ENCODE data around the gene TDRD10. TPM values are rescaled to one million over a fixed set of nuclear protein-coding genes. Genes with fewer than 3 reads are reported as not detected.

The TDRD10 gene
- total and polyA plus RNA-seq, 7 donors = 0.46 to 3.9 (median 1.8) TPM

GRCh38 chr1:154547105-154547732, 45.2 kb downstream of the TDRD10 start:
- Histone ChIP-seq H3K4me1 (peaks cover 0 to 15% (median 6%) of the 10 kb centered on the region in 4 donors), H3K27ac (no peak overlapping the region), H3K4me3 (no peak overlapping the region), H3K9me3 (no peaks in the 10 kb centered on the region), H3K36me3 (peaks cover 24 to 37% (median 34%) of the 10 kb centered on the region in 4 donors), H3K27me3 (peaks cover 0 to 7% (median 0%) of the 10 kb centered on the region in 3 donors)
- intact Hi-C loops (cut with DNase I) = loop anchor here (5.0 kb wide), 1 partner anchor 150 kb away; no protein-coding TSS in a partner anchor
- TF ChIP-seq POLR2A (IDR thresholded peaks at IDR 0.05) (no peak), POLR2AphosphoS5 (IDR thresholded peaks at IDR 0.05) (no peak), EP300 (IDR thresholded peaks at IDR 0.05) (no peak)
- TF ChIP-seq, protein P1, sequence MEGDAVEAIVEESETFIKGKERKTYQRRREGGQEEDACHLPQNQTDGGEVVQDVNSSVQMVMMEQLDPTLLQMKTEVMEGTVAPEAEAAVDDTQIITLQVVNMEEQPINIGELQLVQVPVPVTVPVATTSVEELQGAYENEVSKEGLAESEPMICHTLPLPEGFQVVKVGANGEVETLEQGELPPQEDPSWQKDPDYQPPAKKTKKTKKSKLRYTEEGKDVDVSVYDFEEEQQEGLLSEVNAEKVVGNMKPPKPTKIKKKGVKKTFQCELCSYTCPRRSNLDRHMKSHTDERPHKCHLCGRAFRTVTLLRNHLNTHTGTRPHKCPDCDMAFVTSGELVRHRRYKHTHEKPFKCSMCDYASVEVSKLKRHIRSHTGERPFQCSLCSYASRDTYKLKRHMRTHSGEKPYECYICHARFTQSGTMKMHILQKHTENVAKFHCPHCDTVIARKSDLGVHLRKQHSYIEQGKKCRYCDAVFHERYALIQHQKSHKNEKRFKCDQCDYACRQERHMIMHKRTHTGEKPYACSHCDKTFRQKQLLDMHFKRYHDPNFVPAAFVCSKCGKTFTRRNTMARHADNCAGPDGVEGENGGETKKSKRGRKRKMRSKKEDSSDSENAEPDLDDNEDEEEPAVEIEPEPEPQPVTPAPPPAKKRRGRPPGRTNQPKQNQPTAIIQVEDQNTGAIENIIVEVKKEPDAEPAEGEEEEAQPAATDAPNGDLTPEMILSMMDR (IDR thresholded peaks at IDR 0.05) = no peak
- 77 to 83% methylated on average over 11 of the region's 11 CpGs for WGBS, 2 donors
- DNase-seq = peak; percentile 18

- Histone ChIP-seq H3K4me1 (peaks cover 0 to 20% (median 10%) of the 10 kb centered on the region in 4 donors), H3K27ac (no peak overlapping the region), H3K9me3 (no peaks in the 10 kb centered on the region), H3K36me3 (peaks cover 30 to 45% (median 41%) of the 10 kb centered on the region in 4 donors), H3K27me3 (peaks cover 0 to 7% (median 0%) of the 10 kb centered on the region in 3 donors), H3K4me3 (no peak overlapping the region)
- intact Hi-C loops (cut with DNase I) = loop anchor here (2.0 to 5.0 kb wide), 2 partner anchors 69 to 151 kb away; no protein-coding TSS in a partner anchor
- no peak for DNase-seq
- 13 to 46% methylated on average over 1 of the region's 1 CpG for WGBS, 2 donors
- TF ChIP-seq POLR2A (IDR thresholded peaks at IDR 0.05) (no peak), EP300 (IDR thresholded peaks at IDR 0.05) (no peak), POLR2AphosphoS5 (IDR thresholded peaks at IDR 0.05) (no peak)
- TF ChIP-seq, protein P1 (IDR thresholded peaks at IDR 0.05) = no peak
Observed at GRCh38 chr1:154548028-154548427, 46.0 kb downstream of the TDRD10 start.

DNA sequence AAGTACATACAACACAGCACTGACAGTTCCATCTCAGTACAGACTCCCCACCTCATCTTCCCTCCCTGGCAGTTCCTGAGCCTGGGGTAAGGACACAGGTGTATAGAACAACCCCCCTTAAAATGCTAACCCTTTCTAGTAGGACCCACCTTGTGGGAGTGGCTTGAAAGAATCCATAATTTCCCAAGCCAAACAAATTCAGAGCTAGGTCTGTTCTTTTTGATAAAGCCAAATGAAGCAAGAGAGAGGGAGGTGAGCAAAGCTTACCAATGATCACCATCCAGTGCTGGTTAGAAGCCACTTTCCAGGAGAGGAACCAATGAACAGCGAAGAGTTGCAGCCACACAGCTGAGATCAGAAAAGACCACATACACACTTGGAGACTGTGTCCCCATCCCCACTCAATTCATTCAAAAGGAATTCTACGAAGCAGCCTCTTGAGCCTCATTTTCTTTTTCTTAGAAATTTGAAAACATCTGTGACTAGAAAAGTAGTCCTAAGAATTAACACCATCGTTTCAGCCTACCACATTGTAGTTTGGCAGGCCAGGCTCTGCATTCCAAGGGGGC, 47.3 kb downstream of the TDRD10 start:
- WGBS, 2 donors = 77 to 88% methylated on average over 3 of the region's 3 CpGs
- Histone ChIP-seq H3K4me3 (no peak overlapping the region), H3K27me3 (no peaks in the 10 kb centered on the region), H3K27ac (no peak overlapping the region), H3K4me1 (peaks cover 0 to 31% (median 21%) of the 10 kb centered on the region in 4 donors), H3K9me3 (no peaks in the 10 kb centered on the region), H3K36me3 (peaks cover 30 to 58% (median 49%) of the 10 kb centered on the region in 4 donors)
- no peak for DNase-seq
- no peak for TF ChIP-seq POLR2AphosphoS5 (IDR thresholded peaks at IDR 0.05)
- TF ChIP-seq POLR2A (IDR thresholded peaks at IDR 0.05) = no peak
- no peak for TF ChIP-seq EP300 (IDR thresholded peaks at IDR 0.05)
- TF ChIP-seq, protein P1 (IDR thresholded peaks at IDR 0.05) = no peak
- intact Hi-C loops (cut with DNase I) = loop anchor here (2.0 to 5.0 kb wide), 2 partner anchors 70 to 152 kb away; no protein-coding TSS in a partner anchor

DNA sequence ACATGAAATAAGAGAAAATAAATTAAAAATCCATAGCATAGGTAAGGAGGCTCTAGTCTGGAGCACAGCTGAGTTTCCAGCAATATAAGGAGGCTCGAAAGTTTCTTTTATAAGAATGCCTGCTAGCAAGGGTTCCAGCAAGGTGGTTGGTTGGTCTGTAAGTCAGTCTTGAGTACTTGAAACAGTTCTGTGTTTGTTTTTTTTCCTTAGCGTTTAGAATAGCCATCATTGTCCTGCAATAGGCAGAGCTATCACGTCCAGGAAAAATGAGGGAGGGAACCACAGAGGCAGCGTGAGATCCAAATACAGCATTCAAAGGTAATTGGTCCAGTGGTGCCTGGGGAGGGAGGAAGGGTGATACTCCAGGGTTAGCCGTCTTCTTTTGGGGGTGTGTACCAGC, 48.1 kb downstream of the TDRD10 start:
- H3K9me3 ChIP-seq = no peaks in the 10 kb centered on the region
- DNase-seq = no peak

More for the DNA sequence above, 48.1 kb downstream of the TDRD10 start:
- TF ChIP-seq POLR2A (IDR thresholded peaks at IDR 0.05) = no peak
- no peak for TF ChIP-seq EP300 (IDR thresholded peaks at IDR 0.05)
- no peak for TF ChIP-seq POLR2AphosphoS5 (IDR thresholded peaks at IDR 0.05)
- TF ChIP-seq, protein P1 (IDR thresholded peaks at IDR 0.05) = no peak
- Histone ChIP-seq H3K27ac (no peak overlapping the region), H3K27me3 (no peaks in the 10 kb centered on the region), H3K4me1 (peaks cover 0 to 31% (median 22%) of the 10 kb centered on the region in 4 donors), H3K36me3 (peaks cover 30 to 66% (median 57%) of the 10 kb centered on the region in 4 donors), H3K4me3 (no peak overlapping the region)
- intact Hi-C loops (cut with DNase I) = loop anchor here (10.0 kb wide), 1 partner anchor 505 kb away; the partner anchor contains the start of gene ADAM15
- WGBS, 2 donors = 61 to 75% methylated on average over 5 of the region's 5 CpGs
